Body of pancreas (tissue), 4 donors: Measurements from ENCODE around the gene ST3GAL4. TPM values are rescaled to one million over a fixed set of nuclear protein-coding genes. Genes with fewer than 3 reads are reported as not detected.

Experiments used
- ATAC-seq: fragments of 150-250 bp; one replicate; pipeline ENCODE4 v1.9.1; 2016
- DNase-seq, 4 donors: peaks; one replicate each; pipeline ENCODE4 v3.0.0-alpha.2; 2019
- H3K27ac ChIP-seq, 4 donors: fragments of 200-600 bp; sonication (generic); 1 replicate in 3 of 4; 2 replicates in 1 of 4; pipeline versions ENCODE4 v1.5.1 to v1.6.1; 2016 to 2019; ENCODE audit warnings: mild to moderate bottlenecking in 1 of 4, mixed read lengths in 1 of 4, moderate library complexity in 1 of 4
- H3K27me3 ChIP-seq, 2 donors: fragments of 200-600 bp; sonication (generic); one replicate each; pipeline ENCODE4 v1.6.0; 2016; ENCODE audit warnings: mild to moderate bottlenecking in 1 of 2
- H3K36me3 ChIP-seq, 2 donors: fragments of 200-600 bp; sonication (generic); replicated peaks in 1 of 2; 2 replicates each; pipeline ENCODE4 v1.5.1; 2016; ENCODE audit warnings: low read depth in 2 of 2; ENCODE audit not compliant: insufficient read depth in 1 of 2
- H3K4me1 ChIP-seq: fragments of 200-600 bp; sonication (generic); one replicate; pipeline ENCODE4 v1.6.0; 2016
- H3K4me3 ChIP-seq, 2 donors: fragments of 200-600 bp; sonication (generic); 1 replicate in 1 of 2; 2 replicates in 1 of 2; pipeline ENCODE4 v1.5.1; 2016 to 2019
- H3K9me3 ChIP-seq, 3 donors: fragments of 200-600 bp; sonication (generic); 1 replicate in 2 of 3; 2 replicates in 1 of 3; pipeline ENCODE4 v1.5.1; 2016
- POLR2A ChIP-seq, 3 donors: fragments of 450-650 bp; IDR thresholded peaks; one replicate each; pipeline ENCODE4 v1.6.1; 2016; ENCODE audit warnings: antibody characterized with exemption in 3 of 3, mild to moderate bottlenecking in 2 of 3
- WGBS, 2 donors: methylation state at CpG; one replicate each; pipeline ENCODE4 v1.1.5; 2017; 5-methylcytosine and 5-hydroxymethylcytosine counted together
- intact Hi-C: fragments of 100-400 bp; cut with DNase I; formaldehyde crosslinking; loops from one replicate; pipeline ENCODE4 v1.15.1; 2023
- total RNA-seq, 2 donors: library from RNA; depleted of rRNA; stranded (reverse); fragments of >200 nt; gene quantifications; one replicate each; pipeline ENCODE4 v1.1.0, GENCODE V29; 2016
- TF ChIP-seq, protein P1 (sequence below), 7 experiments: fragments of 450-650 bp in 4 of 7; fragments of 200-600 bp in 3 of 7; sonication (generic) in 3 of 7; IDR thresholded peaks; one replicate each; pipeline ENCODE4 v1.5.1; 2016 to 2019; ENCODE audit warnings: antibody characterized with exemption in 7 of 7

ST3GAL4 gene
- total RNA-seq, 2 donors from 2014 or later, result 7.5 to 14.8 TPM

DNA sequence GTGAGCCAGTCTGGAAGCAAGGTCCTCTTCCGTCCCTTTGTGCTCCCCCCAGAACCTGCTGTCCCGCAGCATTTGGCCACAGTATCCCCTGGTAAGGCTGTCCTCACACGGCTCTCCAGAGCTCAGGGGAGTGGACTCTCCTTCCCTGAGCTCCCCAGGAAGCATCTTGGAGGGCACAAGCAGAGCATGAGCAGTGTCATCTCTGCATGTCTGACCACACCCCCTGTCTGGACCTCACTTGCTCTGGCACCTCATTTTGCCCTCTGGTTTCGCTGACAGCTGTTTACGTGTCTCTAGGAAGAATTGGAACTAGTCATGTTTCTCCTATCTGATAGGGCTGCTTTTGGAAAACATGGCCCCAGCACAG lies 36.1 kb upstream of the ST3GAL4 start:
- intact Hi-C loops, result no loop called here
- H3K9me3 ChIP-seq, result no peaks in the 10 kb centered on the region
- H3K36me3 ChIP-seq, result no peaks in the 10 kb centered on the region
- H3K27ac ChIP-seq, result no peak overlapping the region
- no peak overlapping the region for H3K4me3 ChIP-seq
- H3K27me3 ChIP-seq, result no peaks in the 10 kb centered on the region
- no peak for ATAC-seq
- 83 to 93% methylated on average over 5 of the region's 5 CpGs for WGBS, 2 donors
- DNase-seq, result no peak
- H3K4me1 ChIP-seq, result peaks cover 8% of the 10 kb centered on the region
- TF ChIP-seq POLR2A (IDR thresholded peaks at IDR 0.05), result no peak
- TF ChIP-seq, protein P1, sequence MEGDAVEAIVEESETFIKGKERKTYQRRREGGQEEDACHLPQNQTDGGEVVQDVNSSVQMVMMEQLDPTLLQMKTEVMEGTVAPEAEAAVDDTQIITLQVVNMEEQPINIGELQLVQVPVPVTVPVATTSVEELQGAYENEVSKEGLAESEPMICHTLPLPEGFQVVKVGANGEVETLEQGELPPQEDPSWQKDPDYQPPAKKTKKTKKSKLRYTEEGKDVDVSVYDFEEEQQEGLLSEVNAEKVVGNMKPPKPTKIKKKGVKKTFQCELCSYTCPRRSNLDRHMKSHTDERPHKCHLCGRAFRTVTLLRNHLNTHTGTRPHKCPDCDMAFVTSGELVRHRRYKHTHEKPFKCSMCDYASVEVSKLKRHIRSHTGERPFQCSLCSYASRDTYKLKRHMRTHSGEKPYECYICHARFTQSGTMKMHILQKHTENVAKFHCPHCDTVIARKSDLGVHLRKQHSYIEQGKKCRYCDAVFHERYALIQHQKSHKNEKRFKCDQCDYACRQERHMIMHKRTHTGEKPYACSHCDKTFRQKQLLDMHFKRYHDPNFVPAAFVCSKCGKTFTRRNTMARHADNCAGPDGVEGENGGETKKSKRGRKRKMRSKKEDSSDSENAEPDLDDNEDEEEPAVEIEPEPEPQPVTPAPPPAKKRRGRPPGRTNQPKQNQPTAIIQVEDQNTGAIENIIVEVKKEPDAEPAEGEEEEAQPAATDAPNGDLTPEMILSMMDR (IDR thresholded peaks at IDR 0.05), result no peak

DNA sequence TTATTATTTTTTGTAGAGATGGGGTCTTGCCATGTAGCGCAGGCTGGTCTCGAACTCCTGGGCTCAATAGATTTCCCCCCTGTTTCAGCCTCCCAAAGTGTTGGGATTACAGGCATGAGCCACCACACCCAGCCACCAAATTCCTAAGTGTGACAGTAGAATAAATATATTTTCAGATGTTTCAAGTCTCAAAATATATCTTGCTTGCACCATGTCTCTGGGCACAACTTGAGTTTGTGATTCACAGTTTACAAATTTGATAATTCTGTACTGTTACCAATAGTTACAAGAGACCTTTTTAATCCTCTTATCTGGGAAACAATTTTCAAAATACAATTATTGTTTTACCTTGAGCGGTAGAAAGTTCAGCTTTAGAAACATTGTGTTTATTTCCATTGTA lies 32.5 kb upstream of the ST3GAL4 start:
- Histone ChIP-seq H3K36me3 (no peaks in the 10 kb centered on the region), H3K27ac (no peak overlapping the region), H3K27me3 (no peaks in the 10 kb centered on the region), H3K9me3 (no peaks in the 10 kb centered on the region), H3K4me1 (peaks cover 10% of the 10 kb centered on the region), H3K4me3 (no peak overlapping the region)
- WGBS, 2 donors, result 93 to 94% methylated on average over 3 of the region's 3 CpGs
- intact Hi-C loops, result no loop called here
- no peak for DNase-seq
- no peak for ATAC-seq
- TF ChIP-seq, protein P1 (IDR thresholded peaks at IDR 0.05), result no peak
- no peak for TF ChIP-seq POLR2A (IDR thresholded peaks at IDR 0.05)

DNA sequence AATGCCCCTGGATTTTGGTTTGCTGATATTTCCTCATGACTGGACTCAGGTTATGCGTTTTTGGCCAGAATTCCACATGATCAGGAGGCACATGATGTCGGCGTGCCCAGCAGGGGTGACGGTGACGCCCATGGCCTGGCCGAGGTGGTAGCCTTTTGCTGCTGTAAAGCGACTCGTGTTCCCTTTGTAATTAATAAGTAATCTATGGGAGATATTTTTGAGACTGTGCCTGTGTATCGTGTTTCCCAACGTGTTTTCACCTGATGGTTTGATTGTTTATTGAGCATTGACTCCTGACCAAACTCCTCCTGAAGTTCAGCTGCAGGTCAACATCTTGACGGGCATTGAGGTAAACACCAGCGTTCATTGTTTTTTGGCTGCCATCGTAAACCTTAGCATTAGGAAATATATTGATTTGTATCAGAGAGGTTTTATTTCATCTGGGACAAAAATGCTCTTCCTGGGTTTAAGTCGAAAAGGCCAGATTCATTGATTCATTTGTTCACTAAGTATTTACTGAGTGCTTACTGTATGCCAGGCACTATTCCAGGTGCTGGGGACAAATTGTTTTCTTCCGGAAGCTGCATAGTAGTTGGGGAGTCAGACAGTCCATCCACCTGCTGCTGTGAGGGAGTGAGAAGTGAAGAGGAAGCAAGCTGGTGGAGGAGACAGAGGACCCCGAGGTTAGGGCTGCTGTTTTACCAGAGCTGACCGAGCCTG lies 28.0 kb upstream of the ST3GAL4 start:
- ATAC-seq, result peak; percentile 74
- 57% methylated on average over 17 of the region's 17 CpGs for WGBS, 2 donors
- Histone ChIP-seq H3K27me3 (no peaks in the 10 kb centered on the region), H3K4me1 (peaks cover 16% of the 10 kb centered on the region), H3K27ac (peak overlapping the region in 3 of 4 donors; percentile 15 to 58 (median 56)), H3K4me3 (no peak overlapping the region), H3K9me3 (no peaks in the 10 kb centered on the region), H3K36me3 (peaks cover 0 to 2% of the 10 kb centered on the region in 2 donors)
- intact Hi-C loops, result no loop called here
- TF ChIP-seq POLR2A (IDR thresholded peaks at IDR 0.05), result no peak
- TF ChIP-seq, protein P1 (IDR thresholded peaks at IDR 0.05), result no peak
- peak in 1 of 4 donors; percentile 38 for DNase-seq

DNA sequence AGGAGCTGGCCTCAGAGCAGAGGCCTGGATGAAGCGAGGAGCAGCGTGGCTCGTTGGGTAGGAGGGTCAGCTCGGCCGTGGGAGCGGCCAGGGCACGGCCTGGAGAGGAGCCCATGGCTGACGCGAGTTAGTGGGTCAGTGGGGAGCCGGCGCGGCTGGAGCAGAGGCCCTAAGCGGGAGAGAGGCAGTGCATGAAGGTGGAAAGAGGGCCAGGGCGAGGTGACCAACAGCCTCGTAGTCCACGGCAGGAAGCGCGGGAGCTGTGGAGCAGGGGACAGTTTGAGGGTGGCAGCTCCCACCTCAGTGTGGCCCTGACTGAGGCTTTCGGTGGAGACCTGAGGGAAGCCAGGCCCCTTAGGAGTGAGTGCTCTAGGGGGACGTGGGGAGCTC lies 27.5 kb upstream of the ST3GAL4 start:
- H3K4me1 ChIP-seq, result peaks cover 16% of the 10 kb centered on the region
- H3K4me3 ChIP-seq, result no peak overlapping the region
- H3K27me3 ChIP-seq, result no peaks in the 10 kb centered on the region
- intact Hi-C loops, result no loop called here
- H3K27ac ChIP-seq, result peak overlapping the region in 3 of 4 donors; percentile 15 to 58 (median 56)
- 90 to 94% methylated on average over 20 of the region's 20 CpGs for WGBS, 2 donors
- H3K9me3 ChIP-seq, result no peaks in the 10 kb centered on the region
- ATAC-seq, result no peak
- H3K36me3 ChIP-seq, result peaks cover 0 to 2% of the 10 kb centered on the region in 2 donors
- no peak for DNase-seq
- TF ChIP-seq POLR2A (IDR thresholded peaks at IDR 0.05), result no peak
- TF ChIP-seq, protein P1 (IDR thresholded peaks at IDR 0.05), result no peak

DNA sequence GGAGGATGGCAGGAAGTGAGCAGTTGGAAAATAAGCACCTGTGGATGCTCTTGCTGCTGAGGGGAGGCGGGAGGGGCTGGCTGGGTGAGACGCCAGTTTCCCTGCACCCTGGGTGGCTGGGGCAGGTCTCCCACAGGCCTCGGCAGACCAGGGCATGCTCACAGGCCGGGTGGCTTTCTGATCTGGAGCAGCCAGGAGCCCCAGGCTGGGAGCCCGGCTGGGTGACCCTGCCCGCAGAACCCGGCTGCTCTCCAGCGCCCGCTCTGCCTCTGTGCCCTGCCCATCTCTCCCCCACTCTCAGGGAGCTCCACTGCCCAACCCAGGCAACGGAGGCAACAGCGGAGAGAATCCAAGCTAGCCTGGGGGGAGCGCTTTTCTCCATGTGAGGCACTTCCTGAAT lies 27.0 kb upstream of the ST3GAL4 start:
- intact Hi-C loops, result no loop called here
- TF ChIP-seq, protein P1 (IDR thresholded peaks at IDR 0.05), result no peak
- TF ChIP-seq POLR2A (IDR thresholded peaks at IDR 0.05), result no peak
- no peak for DNase-seq
- no peaks in the 10 kb centered on the region for H3K27me3 ChIP-seq
- peaks cover 0 to 2% of the 10 kb centered on the region in 2 donors for H3K36me3 ChIP-seq
- WGBS, 2 donors, result 94 to 97% methylated on average over 8 to 12 of the region's 12 CpGs
- H3K4me3 ChIP-seq, result no peak overlapping the region
- no peak for ATAC-seq
- H3K9me3 ChIP-seq, result no peaks in the 10 kb centered on the region
- H3K4me1 ChIP-seq, result peaks cover 16% of the 10 kb centered on the region
- peak overlapping the region in 1 of 4 donors; percentile 58 for H3K27ac ChIP-seq
